ENCODE data around the gene FOXJ1. TPM values are rescaled to one million over a fixed set of nuclear protein-coding genes. Genes with fewer than 3 reads are reported as not detected.

FOXJ1 gene
- total and polyA plus RNA-seq, 2 donors from 2014 or later, result 3.4 to 6.8 TPM

- no peak for TF ChIP-seq CTCF (IDR thresholded peaks at IDR 0.05; ENCODE audit: borderline replicate concordance, extremely low read depth, insufficient read depth)
- peak in 2 of 5 donors; percentile 51 to 72 for DNase-seq
- intact Hi-C loops (cut with DNase I), result no loop called here
- peaks cover 3 to 22% (median 10%) of the 10 kb centered on the region in 3 donors for H3K4me1 ChIP-seq (ENCODE audit: control insufficient read depth in 2 of 3, insufficient read depth in 2 of 3, low read depth in 1 of 3, low read length in 3 of 3)
- FAIRE-seq, result no peak
- H3K9ac ChIP-seq (ENCODE audit: low read length in 3 of 3), result no peak overlapping the region
- peak overlapping the region in 1 of 3 donors; percentile 25 for H3K4me3 ChIP-seq (ENCODE audit: low read length in 3 of 3)
- no peaks in the 10 kb centered on the region for H3K9me3 ChIP-seq (ENCODE audit: control insufficient read depth in 2 of 3, insufficient read depth in 1 of 3, low read length in 3 of 3)
- peak overlapping the region in 1 of 2 donors; percentile 51 for H3K27ac ChIP-seq (ENCODE audit: low read depth in 2 of 2, low read length in 2 of 2)
- H3K36me3 ChIP-seq (ENCODE audit: control insufficient read depth in 2 of 3, insufficient read depth in 3 of 3, low read length in 3 of 3), result no peaks in the 10 kb centered on the region
- H3K27me3 ChIP-seq (ENCODE audit: control insufficient read depth, insufficient read depth, low read length), result peaks cover 11% of the 10 kb centered on the region
Observed at GRCh38 chr17:76137351-76138233, 3.5 kb downstream of the FOXJ1 start.

GRCh38 chr17:76137001-76137350 lies 4.1 kb downstream of the FOXJ1 start:
- peaks cover 3 to 19% (median 10%) of the 10 kb centered on the region in 3 donors for H3K4me1 ChIP-seq (ENCODE audit: control insufficient read depth in 2 of 3, insufficient read depth in 2 of 3, low read depth in 1 of 3, low read length in 3 of 3)
- H3K27me3 ChIP-seq (ENCODE audit: control insufficient read depth, insufficient read depth, low read length), result peaks cover 11% of the 10 kb centered on the region
- H3K4me3 ChIP-seq (ENCODE audit: low read length in 3 of 3), result no peak overlapping the region
- no peak for FAIRE-seq
- no peak for TF ChIP-seq CTCF (IDR thresholded peaks at IDR 0.05; ENCODE audit: borderline replicate concordance, extremely low read depth, insufficient read depth)
- DNase-seq, result no peak
- no peak overlapping the region for H3K27ac ChIP-seq (ENCODE audit: low read depth in 2 of 2, low read length in 2 of 2)
- no peaks in the 10 kb centered on the region for H3K9me3 ChIP-seq (ENCODE audit: control insufficient read depth in 2 of 3, insufficient read depth in 1 of 3, low read length in 3 of 3)
- no peaks in the 10 kb centered on the region for H3K36me3 ChIP-seq (ENCODE audit: control insufficient read depth in 2 of 3, insufficient read depth in 3 of 3, low read length in 3 of 3)
- no peak overlapping the region for H3K9ac ChIP-seq (ENCODE audit: low read length in 3 of 3)
- intact Hi-C loops (cut with DNase I), result no loop called here

GRCh38 chr17:76136276-76137000 lies 4.6 kb downstream of the FOXJ1 start:
- no peaks in the 10 kb centered on the region for H3K9me3 ChIP-seq (ENCODE audit: control insufficient read depth in 2 of 3, insufficient read depth in 1 of 3, low read length in 3 of 3)
- H3K4me1 ChIP-seq (ENCODE audit: control insufficient read depth in 2 of 3, insufficient read depth in 2 of 3, low read depth in 1 of 3, low read length in 3 of 3), result peaks cover 0 to 15% (median 10%) of the 10 kb centered on the region in 3 donors
- H3K4me3 ChIP-seq (ENCODE audit: low read length in 3 of 3), result no peak overlapping the region
- H3K27me3 ChIP-seq (ENCODE audit: control insufficient read depth, insufficient read depth, low read length), result peaks cover 11% of the 10 kb centered on the region
- TF ChIP-seq CTCF (IDR thresholded peaks at IDR 0.05; ENCODE audit: borderline replicate concordance, extremely low read depth, insufficient read depth), result no peak
- H3K9ac ChIP-seq (ENCODE audit: low read length in 3 of 3), result no peak overlapping the region
- FAIRE-seq (no peak), DNase-seq (peak in 1 of 5 donors; percentile 53)
- intact Hi-C loops (cut with DNase I), result no loop called here
- H3K27ac ChIP-seq (ENCODE audit: low read depth in 2 of 2, low read length in 2 of 2), result no peak overlapping the region
- H3K36me3 ChIP-seq (ENCODE audit: control insufficient read depth in 2 of 3, insufficient read depth in 3 of 3, low read length in 3 of 3), result no peaks in the 10 kb centered on the region

Data from kidney (tissue), 14 donors.